DND-41 (cell line): Measurements from ENCODE around the gene MTA3.

Experiments
- ATAC-seq: fragments of 200-7000 bp; cut with Tn5 transposase; 3 replicates; pipeline ENCODE4 v1.9.1; 2021; ENCODE audit warnings: low read depth; ENCODE audit not compliant: insufficient read depth
- DNase-seq: peaks from one replicate; pipeline ENCODE4 v3.0.0-alpha.2; 2020
- H2AFZ ChIP-seq: 2 replicates; pipeline ENCODE4 v1.6.0; 2012; ENCODE audit warnings: low read depth, low read length
- H3K27ac ChIP-seq: 2 replicates; pipeline ENCODE4 v1.5.1; 2012; ENCODE audit warnings: low read length, inconsistent platforms
- H3K27me3 ChIP-seq: fragments of 200-600 bp; sonication (generic); 2 replicates; pipeline ENCODE4 v1.6.0; 2012; ENCODE audit warnings: low read length, mild to moderate bottlenecking, inconsistent platforms; ENCODE audit not compliant: insufficient read depth, poor library complexity
- H3K36me3 ChIP-seq: 2 replicates; pipeline ENCODE4 v1.5.1; 2012; ENCODE audit warnings: low read length, inconsistent platforms; ENCODE audit not compliant: insufficient read depth
- H3K4me1 ChIP-seq: 2 replicates; pipeline ENCODE4 v1.5.1; 2012; ENCODE audit warnings: mild to moderate bottlenecking, low read length; ENCODE audit not compliant: insufficient read depth
- H3K4me2 ChIP-seq: 2 replicates; pipeline ENCODE4 v1.6.0; 2012; ENCODE audit warnings: mild to moderate bottlenecking, moderate library complexity, low read length, inconsistent platforms; ENCODE audit not compliant: insufficient read depth
- H3K4me3 ChIP-seq, 2 experiments: fragments of 200-600 bp in 1 of 2; shearing (Covaris generic) in 1 of 2; 2 replicates each; pipeline ENCODE4 v1.5.1; 2012 to 2016; ENCODE audit warnings: inconsistent platforms in 2 of 2, low read length in 2 of 2, mild to moderate bottlenecking in 2 of 2, low read depth in 1 of 2, moderate library complexity in 1 of 2
- H3K79me2 ChIP-seq: 2 replicates; pipeline ENCODE4 v1.6.0; 2012; ENCODE audit warnings: low read length, inconsistent platforms; ENCODE audit not compliant: insufficient read depth
- H3K9ac ChIP-seq: 2 replicates; pipeline ENCODE4 v1.6.0; 2012; ENCODE audit warnings: low read depth, mild to moderate bottlenecking, inconsistent platforms, low read length, moderate library complexity
- H3K9me3 ChIP-seq: 2 replicates; pipeline ENCODE4 v1.5.1; 2012; ENCODE audit warnings: low read length, moderate library complexity, mild to moderate bottlenecking, inconsistent platforms; ENCODE audit not compliant: insufficient read depth, severe bottlenecking
- H4K20me1 ChIP-seq: 2 replicates; pipeline ENCODE4 v1.6.0; 2012; ENCODE audit warnings: low read length; ENCODE audit not compliant: insufficient read depth
- EZH2 ChIP-seq: IDR thresholded peaks from 3 replicates; pipeline ENCODE4 v1.6.1; 2012; ENCODE audit warnings: borderline replicate concordance, low read depth, mild to moderate bottlenecking, moderate library complexity, low read length, inconsistent platforms; ENCODE audit not compliant: severe bottlenecking
- TF ChIP-seq, protein P1 (sequence below): IDR thresholded peaks from 2 replicates; pipeline ENCODE4 v1.5.1; 2012; ENCODE audit warnings: borderline replicate concordance, low read length, moderate library complexity, mild to moderate bottlenecking; ENCODE audit not compliant: poor library complexity, severe bottlenecking; ENCODE audit errors: extremely low read depth

MTA3 gene

DNA sequence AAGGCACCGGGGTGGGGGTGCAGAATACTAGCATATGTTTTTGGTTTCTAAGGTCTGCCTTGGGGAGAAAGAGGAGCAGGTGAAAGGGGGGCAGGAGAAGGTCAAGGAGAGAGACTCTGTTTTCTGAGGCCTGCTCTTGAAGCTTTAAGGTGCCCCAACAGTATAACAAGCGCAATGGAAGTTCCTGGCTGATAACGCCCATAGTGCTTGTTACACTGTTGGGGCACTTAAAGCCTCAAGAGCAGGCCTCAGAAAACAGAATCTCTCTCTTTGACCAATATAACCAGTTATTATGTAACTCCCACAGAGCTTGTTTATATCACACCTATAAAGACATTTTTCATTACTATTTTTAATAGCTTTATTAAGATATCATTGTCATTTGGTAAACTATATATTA, 179.0 kb downstream of the MTA3 start:
- H3K79me2 ChIP-seq: no peaks in the 10 kb centered on the region
- no peaks in the 10 kb centered on the region for H3K4me1 ChIP-seq
- no peak overlapping the region for H3K4me2 ChIP-seq
- no peaks in the 10 kb centered on the region for H3K27me3 ChIP-seq
- DNase-seq: no peak
- no peak overlapping the region for H3K9ac ChIP-seq
- H3K4me3 ChIP-seq: no peak overlapping the region
- H4K20me1 ChIP-seq: no peaks in the 10 kb centered on the region
- no peak overlapping the region for H2AFZ ChIP-seq
- H3K36me3 ChIP-seq: peaks cover 10% of the 10 kb centered on the region
- ATAC-seq: no peak
- TF ChIP-seq, protein P1, sequence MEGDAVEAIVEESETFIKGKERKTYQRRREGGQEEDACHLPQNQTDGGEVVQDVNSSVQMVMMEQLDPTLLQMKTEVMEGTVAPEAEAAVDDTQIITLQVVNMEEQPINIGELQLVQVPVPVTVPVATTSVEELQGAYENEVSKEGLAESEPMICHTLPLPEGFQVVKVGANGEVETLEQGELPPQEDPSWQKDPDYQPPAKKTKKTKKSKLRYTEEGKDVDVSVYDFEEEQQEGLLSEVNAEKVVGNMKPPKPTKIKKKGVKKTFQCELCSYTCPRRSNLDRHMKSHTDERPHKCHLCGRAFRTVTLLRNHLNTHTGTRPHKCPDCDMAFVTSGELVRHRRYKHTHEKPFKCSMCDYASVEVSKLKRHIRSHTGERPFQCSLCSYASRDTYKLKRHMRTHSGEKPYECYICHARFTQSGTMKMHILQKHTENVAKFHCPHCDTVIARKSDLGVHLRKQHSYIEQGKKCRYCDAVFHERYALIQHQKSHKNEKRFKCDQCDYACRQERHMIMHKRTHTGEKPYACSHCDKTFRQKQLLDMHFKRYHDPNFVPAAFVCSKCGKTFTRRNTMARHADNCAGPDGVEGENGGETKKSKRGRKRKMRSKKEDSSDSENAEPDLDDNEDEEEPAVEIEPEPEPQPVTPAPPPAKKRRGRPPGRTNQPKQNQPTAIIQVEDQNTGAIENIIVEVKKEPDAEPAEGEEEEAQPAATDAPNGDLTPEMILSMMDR: no peak
- no peak for TF ChIP-seq EZH2
- no peaks in the 10 kb centered on the region for H3K9me3 ChIP-seq
- H3K27ac ChIP-seq: no peak overlapping the region

DNA sequence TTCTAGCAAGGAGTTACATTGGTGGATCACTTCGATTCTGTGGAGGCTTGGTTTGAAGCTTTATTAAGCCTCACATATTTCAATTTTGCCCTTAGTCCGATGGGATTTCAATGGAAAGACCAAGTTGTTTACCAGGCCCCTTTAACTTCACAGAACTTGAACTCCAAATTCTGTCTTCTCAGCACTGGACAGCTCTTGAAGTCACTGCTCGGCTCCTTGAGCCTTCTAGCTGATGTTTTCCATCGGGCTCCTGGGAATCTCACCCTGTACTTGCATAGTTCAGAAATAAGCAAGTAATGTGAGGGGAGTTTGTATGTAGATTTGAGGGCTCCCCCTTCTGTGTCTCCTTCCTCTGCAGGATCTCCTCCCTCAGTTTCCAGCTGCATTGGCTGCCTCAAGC, 180.4 kb downstream of the MTA3 start:
- ATAC-seq (no peak), DNase-seq (no peak)
- Histone ChIP-seq H3K36me3 (peaks cover 5% of the 10 kb centered on the region; the same call in 1 of the 2 replicates), H3K27ac (no peak overlapping the region), H2AFZ (no peak overlapping the region), H3K4me3 (no peak overlapping the region), H3K27me3 (no peaks in the 10 kb centered on the region), H4K20me1 (no peaks in the 10 kb centered on the region), H3K79me2 (no peaks in the 10 kb centered on the region), H3K9ac (no peak overlapping the region), H3K4me2 (no peak overlapping the region), H3K4me1 (no peaks in the 10 kb centered on the region), H3K9me3 (no peaks in the 10 kb centered on the region)
- no peak for TF ChIP-seq EZH2
- TF ChIP-seq, protein P1: no peak

DNA sequence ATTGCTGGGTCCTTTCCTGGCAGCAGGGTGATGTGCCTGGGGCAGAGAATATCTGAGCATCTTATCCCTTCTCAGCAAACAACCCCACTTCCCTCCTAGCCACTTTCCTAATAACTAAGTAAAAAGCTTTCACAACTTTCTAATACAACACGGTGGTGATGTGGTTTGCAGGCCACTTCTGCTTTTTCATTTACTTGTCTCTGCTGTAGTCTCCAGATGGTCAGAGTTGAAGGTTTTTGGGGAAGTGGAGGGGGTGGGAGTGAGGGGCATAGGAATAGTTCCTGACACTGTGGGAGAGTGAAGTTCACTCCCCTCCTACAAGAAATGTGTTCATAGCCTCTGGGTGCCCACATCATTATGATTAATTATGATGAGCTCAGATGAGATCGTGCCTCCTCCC, 183.9 kb downstream of the MTA3 start:
- no peak overlapping the region for H3K27ac ChIP-seq

More for the DNA sequence above, 183.9 kb downstream of the MTA3 start:
- Histone ChIP-seq H3K27me3 (no peaks in the 10 kb centered on the region), H2AFZ (no peak overlapping the region), H3K4me2 (no peak overlapping the region), H3K9me3 (no peaks in the 10 kb centered on the region), H3K9ac (no peak overlapping the region), H3K4me3 (no peak overlapping the region), H3K4me1 (0 out of 2 replicates have a peak, but pooled peaks cover 3% of the 10 kb centered on the region), H4K20me1 (no peaks in the 10 kb centered on the region), H3K79me2 (no peaks in the 10 kb centered on the region), H3K36me3 (peaks cover 7% of the 10 kb centered on the region; the same call in 1 of the 2 replicates)
- TF ChIP-seq, protein P1: no peak
- TF ChIP-seq EZH2: no peak
- DNase-seq (no peak), ATAC-seq (no peak)
